Mesothelial cell of epicardium (in vitro differentiated cells): ENCODE results near the gene PAAF1. TPM values are rescaled to one million over a fixed set of nuclear protein-coding genes. Genes with fewer than 3 reads are reported as not detected.

Experiments
- DNase-seq, 2 experiments: peaks; one replicate each; pipeline ENCODE4 v3.0.0; 2021; ENCODE audit warnings: low spot score in 2 of 2; ENCODE audit not compliant: unreplicated experiment in 2 of 2
- H3K27ac Mint-ChIP-seq: 2 replicates; pipeline ENCODE4 v1.8.0; 2021; ENCODE audit warnings: mixed read lengths
- H3K27me3 Mint-ChIP-seq: 2 replicates; pipeline ENCODE4 v1.8.0; 2021; ENCODE audit warnings: low read depth, mixed read lengths
- H3K36me3 Mint-ChIP-seq: 2 replicates; pipeline ENCODE4 v1.8.0; 2021; ENCODE audit warnings: mixed read lengths
- H3K4me1 Mint-ChIP-seq: 2 replicates; pipeline ENCODE4 v1.8.0; 2021; ENCODE audit warnings: mixed read lengths
- H3K4me3 Mint-ChIP-seq: 2 replicates; pipeline ENCODE4 v1.8.0; 2021; ENCODE audit warnings: mild to moderate bottlenecking, moderate library complexity, mixed read lengths
- H3K9me3 Mint-ChIP-seq: 2 replicates; pipeline ENCODE4 v1.8.0; 2021; ENCODE audit warnings: mixed read lengths
- CTCF ChIP-seq: fragments of 200-600 bp; sonication (generic); IDR thresholded peaks from one replicate; pipeline ENCODE4 v1.5.0; 2021; ENCODE audit warnings: antibody characterized with exemption; ENCODE audit not compliant: unreplicated experiment
- total RNA-seq: library from RNA; stranded (reverse); gene quantifications from 3 replicates; pipeline ENCODE4 v1.2.1, GENCODE V29; 2021

Gene PAAF1
- total RNA-seq, 1 donor from 2014 or later = 34.6 TPM

GRCh38 chr11:73851046-73851764 lies 25.6 kb upstream of the PAAF1 start:
- Mint-ChIP-seq H3K9me3 (no peaks in the 10 kb centered on the region), H3K36me3 (peaks cover 16% of the 10 kb centered on the region), H3K27ac (no peak overlapping the region), H3K4me1 (no peaks in the 10 kb centered on the region), H3K4me3 (no peak overlapping the region), H3K27me3 (no peaks in the 10 kb centered on the region)
- DNase-seq = no peak
- TF ChIP-seq CTCF = no peak

- Mint-ChIP-seq H3K4me3 (no peak overlapping the region), H3K27me3 (no peaks in the 10 kb centered on the region), H3K4me1 (no peaks in the 10 kb centered on the region), H3K36me3 (peaks cover 14% of the 10 kb centered on the region), H3K27ac (no peak overlapping the region), H3K9me3 (no peaks in the 10 kb centered on the region)
- TF ChIP-seq CTCF = no peak
- no peak for DNase-seq
These were observed 24.8 kb upstream of the PAAF1 start for GRCh38 chr11:73852049-73852448.

- no peaks in the 10 kb centered on the region for H3K27me3 Mint-ChIP-seq
- DNase-seq = no peak
- H3K4me3 Mint-ChIP-seq = no peak overlapping the region
- TF ChIP-seq CTCF = no peak
- H3K27ac Mint-ChIP-seq = no peak overlapping the region
- no peaks in the 10 kb centered on the region for H3K4me1 Mint-ChIP-seq
- no peaks in the 10 kb centered on the region for H3K9me3 Mint-ChIP-seq
- H3K36me3 Mint-ChIP-seq = peaks cover 19% of the 10 kb centered on the region
These were observed 22.1 kb upstream of the PAAF1 start for GRCh38 chr11:73854680-73855079.

- Mint-ChIP-seq H3K9me3 (no peaks in the 10 kb centered on the region), H3K4me3 (no peak overlapping the region), H3K27ac (no peak overlapping the region), H3K4me1 (no peaks in the 10 kb centered on the region), H3K27me3 (no peaks in the 10 kb centered on the region), H3K36me3 (peaks cover 30% of the 10 kb centered on the region)
- DNase-seq = no peak
- TF ChIP-seq CTCF = no peak
These were observed 20.7 kb upstream of the PAAF1 start for GRCh38 chr11:73856031-73856567.

- Mint-ChIP-seq H3K4me1 (peaks cover 1% of the 10 kb centered on the region), H3K27me3 (no peaks in the 10 kb centered on the region), H3K4me3 (no peak overlapping the region), H3K27ac (no peak overlapping the region), H3K9me3 (no peaks in the 10 kb centered on the region), H3K36me3 (peaks cover 45% of the 10 kb centered on the region)
- TF ChIP-seq CTCF = no peak
- no peak for DNase-seq
These were observed 17.1 kb upstream of the PAAF1 start for GRCh38 chr11:73859671-73860070.
